IPS DF 19.7 (cell line): ENCODE measurements around the gene RNF166.

Source experiments
- DNase-seq: peaks from one replicate; pipeline ENCODE4 v3.0.0-alpha.2; 2013; ENCODE audit warnings: low read depth, low spot score

Gene RNF166

DNA sequence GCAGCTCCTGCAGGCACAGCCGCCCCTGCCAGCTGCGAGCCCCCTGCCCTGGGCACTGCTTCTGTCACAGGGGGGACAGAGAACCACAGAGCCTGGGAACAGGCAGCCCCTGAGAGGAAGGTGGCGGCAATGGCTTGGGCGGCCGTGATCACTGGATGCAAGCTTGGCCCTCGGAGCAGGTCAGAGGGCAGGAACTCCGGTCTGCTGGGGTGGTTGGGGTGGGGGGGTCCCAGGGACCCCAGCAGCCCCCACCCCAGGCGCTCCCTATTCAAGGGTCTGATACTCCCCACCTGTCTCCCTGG lies 53.5 kb downstream of the RNF166 start:
- no peak for DNase-seq

- no peak for DNase-seq
Measured at GRCh38 chr16:88651989-88652761, 54.0 kb downstream of the RNF166 start.

GRCh38 chr16:88651276-88651988 lies 54.8 kb downstream of the RNF166 start:
- DNase-seq = no peak

GRCh38 chr16:88650749-88651275 lies 55.4 kb downstream of the RNF166 start, which contains the start of gene CYBA:
TSS of gene CYBA (minus strand) at chr16:88651053. CDS start at chr16:88651013, 40 bp downstream.
- DNase-seq = no peak

DNA sequence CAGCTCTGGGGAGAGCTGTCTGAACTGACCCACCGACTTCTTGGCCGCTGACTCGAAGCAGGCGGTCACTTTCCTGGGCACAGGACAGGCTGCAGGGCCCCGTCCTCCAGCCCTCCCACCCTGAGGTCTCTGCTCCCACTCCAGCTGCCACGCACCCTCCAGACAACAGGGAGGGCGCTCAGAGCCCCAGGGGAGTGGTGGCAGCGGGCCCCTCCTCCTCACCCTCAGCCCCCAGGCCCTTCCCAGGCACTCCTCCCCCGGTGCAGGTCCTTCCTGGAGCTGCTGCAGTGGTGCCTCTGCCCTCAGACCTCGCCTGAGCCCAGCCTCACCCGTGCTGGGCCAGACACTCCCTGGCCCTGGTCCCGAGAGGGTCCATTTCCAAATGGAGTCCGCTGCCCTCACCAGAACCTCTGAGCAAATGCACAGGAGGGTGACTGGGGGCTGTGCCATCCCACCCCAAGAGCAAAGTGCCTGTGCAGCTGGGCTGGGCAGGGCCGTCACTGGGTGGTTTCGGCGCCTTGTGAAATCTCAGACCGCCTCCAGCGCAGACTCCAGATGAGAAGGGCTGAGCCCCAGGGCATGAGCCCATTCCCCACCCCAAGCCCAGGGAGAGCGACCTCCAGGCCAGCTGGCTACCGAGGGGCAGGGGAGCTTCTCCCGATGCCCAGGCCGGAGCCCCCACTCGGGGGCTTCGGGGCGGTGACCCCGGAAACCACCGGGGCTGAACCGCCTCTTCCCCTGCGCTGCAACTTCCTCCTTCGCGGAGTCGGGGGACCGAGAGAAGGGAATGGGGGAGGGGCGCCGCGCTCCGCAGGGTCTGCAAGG lies 56.1 kb downstream of the RNF166 start:
- DNase-seq = no peak

DNA sequence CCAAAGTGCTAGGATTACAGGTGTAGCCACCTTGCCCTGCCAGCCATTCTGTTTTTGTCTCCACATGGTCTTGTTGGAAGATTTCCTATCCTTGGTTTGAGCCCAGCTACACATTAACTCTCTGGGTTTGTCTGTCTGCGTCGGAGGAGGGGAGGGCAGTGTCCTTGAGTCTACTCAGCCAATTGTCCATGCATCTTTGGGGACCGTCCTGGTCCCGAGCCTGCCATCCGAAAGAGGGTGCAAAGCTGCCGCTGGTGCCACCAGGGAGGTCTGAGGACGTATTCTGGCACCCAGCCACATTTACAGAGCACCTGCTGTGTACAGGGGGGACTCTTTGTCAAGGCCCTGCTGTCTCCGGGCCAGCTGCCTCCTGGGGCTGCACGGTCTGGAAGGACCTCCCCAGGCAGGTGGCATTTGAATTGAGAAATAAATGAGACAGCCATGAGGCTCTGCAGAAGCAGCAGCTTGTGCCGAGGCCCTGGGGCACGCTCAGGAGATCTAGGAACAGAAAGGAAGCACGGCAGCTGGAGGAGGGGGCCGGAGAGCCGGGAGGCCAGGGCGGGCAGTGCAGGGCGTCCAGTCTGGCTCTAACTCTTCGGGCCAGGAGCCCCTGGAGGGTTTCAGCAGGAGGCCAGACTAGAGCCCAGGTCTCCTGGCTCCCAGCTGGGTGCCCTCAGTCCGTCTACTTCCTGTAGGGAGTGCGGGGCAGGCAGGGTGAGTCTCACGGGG lies 56.8 kb downstream of the RNF166 start:
- DNase-seq = no peak

DNA sequence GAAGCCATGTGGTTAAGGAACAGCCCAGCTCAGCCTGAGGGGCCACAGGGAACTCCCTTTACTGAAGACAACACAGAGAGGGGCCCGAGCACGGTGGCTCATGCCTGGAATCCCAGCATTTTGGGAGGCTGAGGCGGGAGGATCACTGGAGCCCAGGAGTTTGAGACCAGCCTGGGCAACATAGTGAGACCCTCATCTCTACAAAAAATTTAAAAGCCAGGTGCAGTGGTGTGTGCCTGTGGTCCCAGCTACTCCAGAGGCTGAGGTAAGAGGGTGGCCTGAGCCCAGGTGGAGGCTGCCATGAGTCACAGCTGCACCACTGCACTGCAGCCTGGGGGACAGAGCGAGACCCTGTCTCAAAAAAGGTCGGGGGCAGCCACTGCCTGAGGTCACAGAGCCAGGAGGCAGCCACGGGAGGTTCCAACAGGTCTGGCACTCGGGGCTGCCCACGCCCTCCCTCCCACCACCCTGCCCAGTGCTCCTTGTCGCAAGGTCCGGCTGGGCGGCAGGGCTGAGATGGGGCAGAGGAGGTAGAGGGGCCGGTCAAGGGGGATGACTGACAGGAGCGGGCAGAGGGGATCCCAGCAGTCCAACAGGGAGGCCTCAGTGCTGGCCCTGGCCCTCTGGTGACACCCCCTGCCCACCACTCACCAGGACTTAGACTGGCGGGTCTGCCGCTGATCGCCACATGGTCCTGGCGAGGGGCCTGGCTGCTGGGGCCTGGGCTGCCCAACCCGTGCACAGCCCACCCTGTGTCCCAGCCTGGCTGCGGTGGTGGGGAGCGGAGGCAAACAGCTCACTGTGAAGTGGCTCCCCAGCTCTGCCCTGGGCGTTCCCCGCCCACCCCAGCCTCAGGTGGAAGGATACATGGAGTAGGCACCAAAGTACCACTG lies 58.8 kb downstream of the RNF166 start:
- DNase-seq = no peak
